ENCODE data around the gene INO80C. TPM values are rescaled to one million over a fixed set of nuclear protein-coding genes. Genes with fewer than 3 reads are reported as not detected.
"Not testable (repeated sequence)": the region's sequence is repeated elsewhere in the genome, so short reads cannot be mapped to it uniquely, and the experiment has no call there.

INO80C gene
- total RNA-seq, 4 donors from 2014 or later: 3.9 to 11.6 (median 8.8) TPM

DNA sequence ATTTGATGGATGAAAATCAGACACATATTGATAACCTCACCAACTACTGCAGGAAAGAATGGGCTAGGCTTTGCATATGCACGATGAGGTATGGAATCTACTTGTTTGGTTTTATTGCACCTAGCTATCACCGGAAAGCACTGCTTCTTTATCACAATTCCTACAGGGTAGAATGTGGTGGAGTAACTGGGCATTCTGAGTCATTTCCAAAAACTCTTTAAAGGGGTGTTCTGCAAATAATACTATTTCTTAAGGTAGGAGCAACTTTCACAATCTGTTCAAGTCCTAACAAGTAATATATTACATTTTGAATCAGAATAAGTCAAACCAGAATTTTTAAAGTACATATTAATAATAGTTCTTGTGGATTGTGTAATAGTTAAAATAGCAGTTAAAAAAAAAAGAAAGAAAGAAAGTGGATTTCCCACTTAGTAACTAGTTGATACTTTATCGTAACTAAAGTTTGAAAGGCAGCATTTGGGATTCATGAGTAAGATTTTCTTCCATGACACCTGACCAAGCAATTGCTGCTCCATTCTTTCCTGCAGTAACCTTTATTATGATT lies 40.5 kb downstream of the INO80C start:
- Histone ChIP-seq H3K27me3 (no peaks in the 10 kb centered on the region), H3K36me3 (no peaks in the 10 kb centered on the region), H3K4me3 (no peak overlapping the region), H3K27ac (no peak overlapping the region), H3K4me1 (no peaks in the 10 kb centered on the region), H3K9me3 (no peaks in the 10 kb centered on the region)
- 94 to 96% methylated on average over 3 of the region's 3 CpGs for WGBS, 2 donors
- DNase-seq (ENCODE audit: low spot score in 2 of 2): no peak
- no peak for TF ChIP-seq POLR2A (IDR thresholded peaks at IDR 0.05)
- TF ChIP-seq, protein P1, sequence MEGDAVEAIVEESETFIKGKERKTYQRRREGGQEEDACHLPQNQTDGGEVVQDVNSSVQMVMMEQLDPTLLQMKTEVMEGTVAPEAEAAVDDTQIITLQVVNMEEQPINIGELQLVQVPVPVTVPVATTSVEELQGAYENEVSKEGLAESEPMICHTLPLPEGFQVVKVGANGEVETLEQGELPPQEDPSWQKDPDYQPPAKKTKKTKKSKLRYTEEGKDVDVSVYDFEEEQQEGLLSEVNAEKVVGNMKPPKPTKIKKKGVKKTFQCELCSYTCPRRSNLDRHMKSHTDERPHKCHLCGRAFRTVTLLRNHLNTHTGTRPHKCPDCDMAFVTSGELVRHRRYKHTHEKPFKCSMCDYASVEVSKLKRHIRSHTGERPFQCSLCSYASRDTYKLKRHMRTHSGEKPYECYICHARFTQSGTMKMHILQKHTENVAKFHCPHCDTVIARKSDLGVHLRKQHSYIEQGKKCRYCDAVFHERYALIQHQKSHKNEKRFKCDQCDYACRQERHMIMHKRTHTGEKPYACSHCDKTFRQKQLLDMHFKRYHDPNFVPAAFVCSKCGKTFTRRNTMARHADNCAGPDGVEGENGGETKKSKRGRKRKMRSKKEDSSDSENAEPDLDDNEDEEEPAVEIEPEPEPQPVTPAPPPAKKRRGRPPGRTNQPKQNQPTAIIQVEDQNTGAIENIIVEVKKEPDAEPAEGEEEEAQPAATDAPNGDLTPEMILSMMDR (IDR thresholded peaks at IDR 0.05): no peak
- TF ChIP-seq EP300 (IDR thresholded peaks at IDR 0.05): no peak

DNA sequence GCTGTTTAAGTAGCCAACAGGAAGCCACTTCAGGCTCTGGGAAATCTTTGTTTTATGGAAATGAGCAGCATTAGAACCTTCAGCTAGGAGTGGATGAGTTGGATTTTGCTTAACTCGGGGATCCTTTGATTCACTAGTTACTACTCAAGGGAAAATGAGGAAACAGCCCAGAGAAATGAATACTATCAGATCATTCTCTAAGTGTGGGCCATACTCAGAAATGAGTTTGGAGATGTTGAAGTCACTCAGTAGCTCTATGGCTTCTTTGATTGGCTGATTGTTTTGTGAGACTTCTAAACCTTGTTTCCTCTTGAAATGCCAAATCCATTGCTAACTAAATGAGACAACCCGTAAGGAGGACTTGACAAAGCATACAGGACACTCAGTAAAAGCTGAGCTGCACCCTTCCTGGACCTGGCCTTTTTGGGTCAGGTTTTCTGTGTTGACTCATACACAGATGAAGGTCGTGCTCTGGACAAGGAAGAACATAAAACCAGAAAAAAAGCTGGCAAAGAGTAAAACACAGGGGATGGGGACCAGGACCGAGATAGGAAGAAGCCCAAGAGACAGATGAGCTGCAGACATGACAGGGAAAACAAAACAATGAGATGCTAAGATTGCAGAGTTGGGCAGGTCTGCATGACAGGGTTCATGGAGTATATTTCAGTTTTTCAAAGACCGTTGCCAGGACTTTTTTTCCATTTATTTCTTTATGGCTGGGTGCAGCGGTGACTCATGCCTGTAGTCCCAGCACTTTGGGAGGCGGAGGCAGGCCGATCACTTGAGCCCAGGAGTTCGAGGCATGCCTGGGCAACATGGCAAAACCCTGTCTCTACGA lies 41.6 kb downstream of the INO80C start:
- no peak overlapping the region for H3K4me3 ChIP-seq
- 82 to 83% methylated on average over 10 of the region's 10 CpGs for WGBS, 2 donors
- H3K4me1 ChIP-seq: no peaks in the 10 kb centered on the region
- H3K9me3 ChIP-seq: peaks cover 0 to 6% (median 2%) of the 10 kb centered on the region in 4 donors
- H3K27ac ChIP-seq: no peak overlapping the region
- no peaks in the 10 kb centered on the region for H3K27me3 ChIP-seq
- no peaks in the 10 kb centered on the region for H3K36me3 ChIP-seq
- DNase-seq (ENCODE audit: low spot score in 2 of 2): no peak
- TF ChIP-seq POLR2A (IDR thresholded peaks at IDR 0.05) (no peak), EP300 (IDR thresholded peaks at IDR 0.05) (no peak)
- TF ChIP-seq, protein P1 (IDR thresholded peaks at IDR 0.05): no peak

DNA sequence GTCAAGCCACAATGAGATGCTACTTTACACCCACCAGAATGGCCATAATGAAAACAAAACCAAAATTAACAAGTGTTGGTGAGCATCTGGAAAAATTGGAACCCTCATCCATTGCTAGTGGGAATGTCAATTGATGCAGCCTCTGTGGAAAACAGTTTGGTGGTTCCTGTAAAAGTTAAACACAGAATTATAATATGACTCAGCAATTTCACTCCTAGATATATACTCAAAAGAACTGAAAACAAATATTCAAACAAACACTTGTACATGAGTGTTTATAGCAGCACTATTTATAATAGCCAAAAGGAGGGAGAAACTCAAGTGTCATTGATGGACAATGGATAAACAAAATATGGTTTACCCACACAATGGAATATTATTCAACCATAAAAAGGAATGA lies 43.0 kb downstream of the INO80C start:
- Histone ChIP-seq H3K4me1 (no peaks in the 10 kb centered on the region), H3K27me3 (no peaks in the 10 kb centered on the region), H3K36me3 (no peaks in the 10 kb centered on the region), H3K27ac (no peak overlapping the region), H3K9me3 (peaks cover 0 to 6% (median 3%) of the 10 kb centered on the region in 4 donors), H3K4me3 (no peak overlapping the region)
- TF ChIP-seq POLR2A (IDR thresholded peaks at IDR 0.05): no peak
- no peak for DNase-seq (ENCODE audit: low spot score in 2 of 2)

DNA sequence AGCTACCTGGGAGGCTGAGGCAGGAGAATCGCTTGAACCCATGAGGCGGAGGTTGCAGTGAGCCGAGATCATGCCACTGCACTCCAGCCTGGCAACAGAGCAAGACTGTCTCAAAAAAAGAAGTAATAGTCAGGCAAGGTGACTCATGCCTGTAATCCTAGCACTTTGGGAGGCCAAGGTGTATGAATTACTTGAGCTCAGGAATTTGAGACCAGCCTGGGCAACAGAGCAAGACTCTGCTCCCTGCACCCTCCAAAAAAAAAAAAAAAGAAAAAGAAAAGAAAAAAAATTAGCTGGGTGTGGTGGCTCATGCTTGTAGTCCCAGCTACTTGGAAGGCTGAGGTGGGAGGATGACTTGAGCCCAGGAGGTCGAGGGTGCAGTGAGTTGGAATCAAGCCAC lies 44.7 kb downstream of the INO80C start:
- not testable (repeated sequence) for H3K9me3 ChIP-seq; H3K36me3 ChIP-seq; H3K27me3 ChIP-seq; H3K27ac ChIP-seq; H3K4me1 ChIP-seq; DNase-seq (ENCODE audit: low spot score in 2 of 2); H3K4me3 ChIP-seq
- WGBS, 2 donors: 83% methylated on average over 4 of the region's 4 CpGs

DNA sequence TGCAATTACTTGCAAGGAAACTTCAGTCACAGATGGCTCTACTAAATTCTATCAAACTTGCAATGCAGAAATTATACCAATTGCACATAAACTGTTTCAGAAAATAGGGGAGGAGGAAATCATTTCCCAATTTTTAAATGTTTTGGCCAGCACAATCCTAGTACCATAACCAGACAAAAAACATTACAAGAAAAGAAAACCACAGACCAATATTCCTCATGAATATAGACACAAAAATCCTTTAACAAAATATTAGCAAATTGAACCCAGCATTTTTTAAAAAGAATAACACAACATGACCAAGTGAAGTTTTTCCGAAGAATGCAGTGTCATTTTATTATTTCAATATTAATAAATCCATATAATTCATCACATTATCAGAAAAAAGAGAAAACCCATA lies 45.8 kb downstream of the INO80C start:
- Histone ChIP-seq H3K4me1 (no peaks in the 10 kb centered on the region), H3K9me3 (peaks cover 0 to 6% (median 3%) of the 10 kb centered on the region in 4 donors), H3K4me3 (no peak overlapping the region), H3K27ac (no peak overlapping the region), H3K36me3 (no peaks in the 10 kb centered on the region), H3K27me3 (no peaks in the 10 kb centered on the region)
- DNase-seq (ENCODE audit: low spot score in 2 of 2): no peak
- WGBS, 2 donors: 94 to 96% methylated on average over 1 of the region's 1 CpG
- TF ChIP-seq, protein P1 (IDR thresholded peaks at IDR 0.05): no peak
- TF ChIP-seq POLR2A (IDR thresholded peaks at IDR 0.05): no peak
- TF ChIP-seq EP300 (IDR thresholded peaks at IDR 0.05): no peak

DNA sequence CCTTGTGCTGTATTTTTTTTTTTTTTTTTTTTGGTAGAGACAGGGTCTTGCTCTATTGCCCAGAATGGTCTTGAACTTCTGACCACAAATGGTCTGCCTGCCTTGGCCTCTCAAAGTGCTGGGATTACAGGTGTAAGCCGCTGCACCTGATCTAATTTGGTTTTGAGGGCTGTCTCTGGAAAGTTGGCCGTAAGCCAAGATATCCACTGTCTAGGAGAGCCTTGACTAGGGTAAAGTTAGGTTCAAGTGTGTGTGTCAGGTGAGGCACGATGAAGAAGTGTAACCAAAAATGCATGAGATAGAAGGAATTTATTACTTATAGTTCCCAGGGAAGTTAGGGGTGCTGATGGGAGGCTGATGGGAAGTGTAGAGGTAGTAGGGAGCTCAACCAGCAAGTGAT lies 46.7 kb downstream of the INO80C start:
- DNase-seq (ENCODE audit: low spot score in 2 of 2): no peak
- WGBS, 2 donors: 89 to 93% methylated on average over 3 of the region's 3 CpGs
- Histone ChIP-seq H3K27me3 (no peaks in the 10 kb centered on the region), H3K27ac (no peak overlapping the region), H3K36me3 (no peaks in the 10 kb centered on the region), H3K9me3 (peaks cover 0 to 6% (median 3%) of the 10 kb centered on the region in 4 donors), H3K4me3 (no peak overlapping the region), H3K4me1 (no peaks in the 10 kb centered on the region)
- TF ChIP-seq, protein P1 (IDR thresholded peaks at IDR 0.05): no peak
- TF ChIP-seq POLR2A (IDR thresholded peaks at IDR 0.05): no peak
- TF ChIP-seq EP300 (IDR thresholded peaks at IDR 0.05): no peak

All from tibial nerve (tissue), 4 donors.